Left ventricle myocardium inferior (tissue), 1 donor: ENCODE measurements around the gene EPHA4. TPM values are rescaled to one million over a fixed set of nuclear protein-coding genes. Genes with fewer than 3 reads are reported as not detected.

ENCODE experiments used
- DNase-seq: peaks from one replicate; pipeline ENCODE4 v3.0.0-alpha.2; 2020
- H3K27ac ChIP-seq: fragments of 200-600 bp; replicated peaks from 2 replicates; pipeline ENCODE4 v1.8.0; 2021
- H3K27me3 ChIP-seq: fragments of 200-600 bp; 2 replicates; pipeline ENCODE4 v1.8.0; 2021; ENCODE audit warnings: low read depth
- H3K36me3 ChIP-seq: fragments of 200-600 bp; 2 replicates; pipeline ENCODE4 v1.8.0; 2021
- H3K4me1 ChIP-seq: fragments of 200-600 bp; 2 replicates; pipeline ENCODE4 v1.8.0; 2021
- H3K4me3 ChIP-seq: fragments of 200-600 bp; 2 replicates; pipeline ENCODE4 v1.8.0; 2021; ENCODE audit warnings: mild to moderate bottlenecking, moderate library complexity
- H3K9me3 ChIP-seq: fragments of 200-600 bp; replicated peaks from 2 replicates; pipeline ENCODE4 v1.8.0; 2021
- intact Hi-C: fragments of 100-400 bp; cut with micrococcal nuclease; formaldehyde crosslinking; loops from one replicate; pipeline ENCODE4 v1.11.0; 2022
- total RNA-seq: library from RNA; stranded (reverse); fragmentation: NEBNext Ultra II Directional; extraction: Animal tissue kit (Norgen Biotek cat#: 25700); gene quantifications from one replicate; pipeline ENCODE4 v1.2.1, GENCODE V29; 2021
- TF ChIP-seq, protein P1 (sequence below): fragments of 200-600 bp; IDR thresholded peaks from 2 replicates; pipeline ENCODE4 v1.8.0; 2021; ENCODE audit warnings: antibody characterized with exemption, mild to moderate bottlenecking, borderline replicate concordance
- donor health status: DM: no; HTN: yes; CAD: no; lungs with severe emphysema.

EPHA4 gene
- total RNA-seq, 1 donor from 2014 or later = 40.6 TPM

- Histone ChIP-seq H3K4me3 (no peak overlapping the region), H3K27ac (peak overlapping the region; percentile 82), H3K36me3 (no peaks in the 10 kb centered on the region), H3K27me3 (no peaks in the 10 kb centered on the region), H3K9me3 (no peaks in the 10 kb centered on the region), H3K4me1 (peaks cover 58% of the 10 kb centered on the region)
- intact Hi-C loops = no loop called here
- no peak for DNase-seq
- TF ChIP-seq, protein P1, sequence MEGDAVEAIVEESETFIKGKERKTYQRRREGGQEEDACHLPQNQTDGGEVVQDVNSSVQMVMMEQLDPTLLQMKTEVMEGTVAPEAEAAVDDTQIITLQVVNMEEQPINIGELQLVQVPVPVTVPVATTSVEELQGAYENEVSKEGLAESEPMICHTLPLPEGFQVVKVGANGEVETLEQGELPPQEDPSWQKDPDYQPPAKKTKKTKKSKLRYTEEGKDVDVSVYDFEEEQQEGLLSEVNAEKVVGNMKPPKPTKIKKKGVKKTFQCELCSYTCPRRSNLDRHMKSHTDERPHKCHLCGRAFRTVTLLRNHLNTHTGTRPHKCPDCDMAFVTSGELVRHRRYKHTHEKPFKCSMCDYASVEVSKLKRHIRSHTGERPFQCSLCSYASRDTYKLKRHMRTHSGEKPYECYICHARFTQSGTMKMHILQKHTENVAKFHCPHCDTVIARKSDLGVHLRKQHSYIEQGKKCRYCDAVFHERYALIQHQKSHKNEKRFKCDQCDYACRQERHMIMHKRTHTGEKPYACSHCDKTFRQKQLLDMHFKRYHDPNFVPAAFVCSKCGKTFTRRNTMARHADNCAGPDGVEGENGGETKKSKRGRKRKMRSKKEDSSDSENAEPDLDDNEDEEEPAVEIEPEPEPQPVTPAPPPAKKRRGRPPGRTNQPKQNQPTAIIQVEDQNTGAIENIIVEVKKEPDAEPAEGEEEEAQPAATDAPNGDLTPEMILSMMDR = no peak
Observed at GRCh38 chr2:221530653-221531037, 41.5 kb downstream of the EPHA4 start.

DNA sequence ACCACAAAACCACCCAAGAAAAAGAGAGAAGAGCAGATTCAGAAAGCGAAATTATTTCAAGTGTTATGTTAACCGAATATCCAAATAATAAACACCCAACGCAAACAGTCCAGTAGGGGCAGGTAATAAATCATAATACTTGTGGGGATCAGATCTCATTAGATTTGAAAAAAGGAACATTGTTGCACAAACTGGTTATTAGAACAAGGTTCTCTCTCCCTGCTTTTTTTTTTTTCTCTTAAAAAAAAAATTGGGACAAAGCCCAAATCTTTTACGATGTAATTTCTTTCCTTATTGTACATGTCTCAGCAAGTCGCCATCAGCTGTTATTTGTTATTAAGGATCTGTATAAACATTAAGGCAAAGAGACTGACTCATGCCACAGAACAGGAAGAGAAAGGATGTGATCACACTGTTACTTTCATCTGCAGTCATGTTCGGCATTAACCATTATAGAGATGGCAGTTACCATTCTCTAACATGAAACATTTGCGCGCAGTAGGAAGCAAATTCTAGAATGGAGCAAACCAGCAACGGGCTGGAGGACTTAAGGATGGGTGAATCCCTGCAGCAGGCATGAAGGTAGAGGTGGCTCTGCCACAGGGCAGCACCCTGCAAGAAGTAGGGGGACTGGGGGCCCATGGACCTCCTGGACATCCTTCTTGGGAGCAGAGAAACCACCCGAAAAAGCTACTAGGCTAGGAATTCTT lies 42.0 kb downstream of the EPHA4 start:
- TF ChIP-seq, protein P1 = no peak
- Histone ChIP-seq H3K9me3 (no peaks in the 10 kb centered on the region), H3K27me3 (no peaks in the 10 kb centered on the region), H3K36me3 (no peaks in the 10 kb centered on the region), H3K4me3 (peak overlapping the region; percentile 32), H3K4me1 (peaks cover 60% of the 10 kb centered on the region), H3K27ac (peak overlapping the region; percentile 82)
- no peak for DNase-seq
- intact Hi-C loops = no loop called here

- intact Hi-C loops = no loop called here
- peak overlapping the region; percentile 32 for H3K4me3 ChIP-seq
- H3K27me3 ChIP-seq = no peaks in the 10 kb centered on the region
- TF ChIP-seq, protein P1 = no peak
- peak; percentile 33 for DNase-seq
- peaks cover 57% of the 10 kb centered on the region for H3K4me1 ChIP-seq
- H3K9me3 ChIP-seq = no peaks in the 10 kb centered on the region
- no peaks in the 10 kb centered on the region for H3K36me3 ChIP-seq
- H3K27ac ChIP-seq = peak overlapping the region; percentile 82
Observed at GRCh38 chr2:221529177-221529942, 42.7 kb downstream of the EPHA4 start.

DNA sequence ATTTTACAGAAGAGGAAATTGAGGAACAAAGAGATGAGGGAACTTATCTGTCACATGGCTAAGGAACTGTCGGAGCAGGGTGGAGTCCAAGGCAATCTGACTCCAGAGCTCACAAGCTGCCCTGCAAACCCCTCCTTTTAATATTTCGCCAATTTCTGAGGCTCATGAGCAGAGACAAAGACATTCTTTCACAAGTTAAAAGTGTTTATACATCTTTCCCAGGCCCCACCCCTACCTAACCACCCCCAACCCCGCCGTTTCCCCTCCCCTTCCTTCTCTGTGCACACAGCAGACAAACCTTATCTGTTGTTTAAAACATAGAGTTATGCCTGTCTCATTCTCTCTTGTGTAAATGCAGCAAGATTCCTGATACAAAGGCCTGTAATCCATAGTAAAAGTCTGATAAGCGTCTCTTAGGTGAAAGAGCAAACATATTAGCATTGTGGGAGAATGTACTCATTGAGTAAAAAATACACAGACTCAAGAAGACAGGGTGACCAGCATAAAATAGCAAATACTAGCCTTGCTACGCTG lies 44.3 kb downstream of the EPHA4 start:
- Histone ChIP-seq H3K27ac (peak overlapping the region; percentile 82), H3K4me3 (peak overlapping the region; percentile 5), H3K36me3 (no peaks in the 10 kb centered on the region), H3K4me1 (peaks cover 49% of the 10 kb centered on the region), H3K27me3 (no peaks in the 10 kb centered on the region), H3K9me3 (no peaks in the 10 kb centered on the region)
- intact Hi-C loops = no loop called here
- TF ChIP-seq, protein P1 = no peak
- DNase-seq = no peak

DNA sequence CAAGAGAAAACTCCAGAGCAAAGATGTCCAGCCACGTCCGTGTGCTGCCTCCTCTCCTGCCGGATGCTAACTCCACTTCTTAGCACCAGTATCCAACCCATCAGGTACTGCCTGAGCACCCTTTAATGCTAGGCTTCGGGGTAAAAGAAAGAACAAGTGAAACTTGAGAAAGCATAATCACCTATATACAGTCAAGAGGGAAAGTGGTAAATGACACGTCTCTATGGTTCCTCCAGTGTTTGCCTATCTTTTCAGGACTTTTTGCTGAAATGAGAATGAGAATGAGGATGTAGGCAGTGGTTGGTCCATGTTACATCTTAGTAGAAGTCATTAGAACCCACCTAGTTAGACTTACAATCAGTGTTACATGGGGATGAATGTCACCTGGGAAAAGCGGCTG lies 47.9 kb downstream of the EPHA4 start:
- TF ChIP-seq, protein P1 = no peak
- intact Hi-C loops = no loop called here
- Histone ChIP-seq H3K36me3 (no peaks in the 10 kb centered on the region), H3K4me3 (no peak overlapping the region), H3K4me1 (peaks cover 51% of the 10 kb centered on the region), H3K27ac (no peak overlapping the region), H3K27me3 (no peaks in the 10 kb centered on the region), H3K9me3 (no peaks in the 10 kb centered on the region)
- DNase-seq = no peak
